Fibroblast of the aortic adventitia (primary cell): Measurements from ENCODE around the gene CLDN4. TPM values are rescaled to one million over a fixed set of nuclear protein-coding genes. Genes with fewer than 3 reads are reported as not detected.

Source experiments
- DNase-seq: peaks from one replicate; pipeline ENCODE4 v3.0.0-alpha.2; 2010; ENCODE audit warnings: low read depth
- H3K4me3 ChIP-seq: 2 replicates; pipeline ENCODE4 v1.5.1; 2011; ENCODE audit warnings: low read depth, mild to moderate bottlenecking, control low read depth, low read length, moderate library complexity
- total RNA-seq: library from RNA; depleted of rRNA; stranded (reverse); fragments of >200 nt; gene quantifications from 2 replicates; pipeline ENCODE4 v1.2.3, GENCODE V29; 2012; ENCODE audit warnings: low replicate concordance
- TF ChIP-seq, protein P1 (sequence below): IDR thresholded peaks from 2 replicates; pipeline ENCODE4 v1.5.1; 2011; ENCODE audit warnings: mild to moderate bottlenecking, low read length, control low read depth, inconsistent platforms; ENCODE audit not compliant: insufficient read depth

Gene CLDN4
- total RNA-seq, 1 donor, result 0.54 TPM

GRCh38 chr7:73847941-73848723 is 17.3 kb downstream of the CLDN4 start:
- TF ChIP-seq, protein P1, sequence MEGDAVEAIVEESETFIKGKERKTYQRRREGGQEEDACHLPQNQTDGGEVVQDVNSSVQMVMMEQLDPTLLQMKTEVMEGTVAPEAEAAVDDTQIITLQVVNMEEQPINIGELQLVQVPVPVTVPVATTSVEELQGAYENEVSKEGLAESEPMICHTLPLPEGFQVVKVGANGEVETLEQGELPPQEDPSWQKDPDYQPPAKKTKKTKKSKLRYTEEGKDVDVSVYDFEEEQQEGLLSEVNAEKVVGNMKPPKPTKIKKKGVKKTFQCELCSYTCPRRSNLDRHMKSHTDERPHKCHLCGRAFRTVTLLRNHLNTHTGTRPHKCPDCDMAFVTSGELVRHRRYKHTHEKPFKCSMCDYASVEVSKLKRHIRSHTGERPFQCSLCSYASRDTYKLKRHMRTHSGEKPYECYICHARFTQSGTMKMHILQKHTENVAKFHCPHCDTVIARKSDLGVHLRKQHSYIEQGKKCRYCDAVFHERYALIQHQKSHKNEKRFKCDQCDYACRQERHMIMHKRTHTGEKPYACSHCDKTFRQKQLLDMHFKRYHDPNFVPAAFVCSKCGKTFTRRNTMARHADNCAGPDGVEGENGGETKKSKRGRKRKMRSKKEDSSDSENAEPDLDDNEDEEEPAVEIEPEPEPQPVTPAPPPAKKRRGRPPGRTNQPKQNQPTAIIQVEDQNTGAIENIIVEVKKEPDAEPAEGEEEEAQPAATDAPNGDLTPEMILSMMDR, result no peak
- no peak for DNase-seq
- no peak overlapping the region for H3K4me3 ChIP-seq

- H3K4me3 ChIP-seq, result no peak overlapping the region
- TF ChIP-seq, protein P1, result no peak
- peak; percentile 99 for DNase-seq
Measured at GRCh38 chr7:73850781-73851207, 20.0 kb downstream of the CLDN4 start.

GRCh38 chr7:73851410-73852338 is 20.9 kb downstream of the CLDN4 start:
- DNase-seq, result peak; percentile 98
- TF ChIP-seq, protein P1, result no peak
- no peak overlapping the region for H3K4me3 ChIP-seq

- peak; percentile 54 for DNase-seq
- TF ChIP-seq, protein P1, result no peak
Measured at GRCh38 chr7:73852500-73852899, 21.7 kb downstream of the CLDN4 start.

GRCh38 chr7:73856941-73857340 is 26.1 kb downstream of the CLDN4 start:
- DNase-seq, result no peak
- TF ChIP-seq, protein P1, result no peak

More at GRCh38 chr7:73852500-73852899, 21.7 kb downstream of the CLDN4 start:
- H3K4me3 ChIP-seq, result no peak overlapping the region

DNA sequence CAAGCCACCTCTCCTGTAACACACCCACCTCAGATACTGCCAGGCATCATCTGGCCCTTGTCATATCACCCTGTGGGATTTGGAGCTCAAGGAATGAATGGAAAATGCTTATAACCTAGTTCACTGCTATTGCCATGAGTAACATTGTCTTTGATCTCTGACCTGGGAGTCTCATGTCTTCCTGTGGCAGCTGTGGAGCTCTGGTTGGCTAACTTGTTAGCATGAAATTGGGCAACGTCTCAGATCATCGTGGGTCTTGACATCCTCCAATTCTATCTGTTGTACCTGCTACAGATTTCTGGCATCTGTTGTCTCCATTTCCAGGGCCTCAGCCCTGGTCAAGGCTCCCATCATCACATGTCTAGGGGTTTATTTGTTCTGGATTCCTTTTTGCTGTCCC is 28.0 kb downstream of the CLDN4 start:
- TF ChIP-seq, protein P1, result no peak
- no peak overlapping the region for H3K4me3 ChIP-seq
- no peak for DNase-seq

More at GRCh38 chr7:73856941-73857340, 26.1 kb downstream of the CLDN4 start:
- H3K4me3 ChIP-seq, result no peak overlapping the region
